HCT116 (cell line): ENCODE data around the gene PDLIM7. TPM values are rescaled to one million over a fixed set of nuclear protein-coding genes. Genes with fewer than 3 reads are reported as not detected.

ENCODE experiments used
- ATAC-seq: fragments of 200-7000 bp; cut with Tn5 transposase; 2 replicates; pipeline ENCODE4 v1.9.1; 2020; ENCODE audit warnings: mild to moderate bottlenecking, moderate library complexity
- BruUV-seq: library from RNA; stranded (reverse); fragments of 400-500 nt; replicated peaks from 2 replicates; lab custom pipeline; 2021; lab: Mats Ljungman, UMichigan
- CTCF ChIA-PET: fragments of 300-600 bp; sonication (Branson Sonifier 250); formaldehyde crosslinking; loops from one replicate; lab custom pipeline; 2021; ENCODE audit warnings: antibody characterized with exemption; lab: Charles Lee
- POLR2A ChIA-PET: fragments of 300-600, 350-600 bp; sonication (Branson Sonifier 250); formaldehyde crosslinking; loops from one replicate; lab custom pipeline; 2021; ENCODE audit warnings: antibody characterized with exemption; lab: Charles Lee
- RAD21 ChIA-PET, 2 experiments: fragments of 300-600 bp; sonication (Branson Sonifier 250); formaldehyde crosslinking; loops; one replicate each; lab custom pipeline; 2023; ENCODE audit warnings: low total read pairs in 2 of 2; ENCODE audit not compliant: uncharacterized antibody in 2 of 2, unreplicated experiment in 2 of 2, low non-redundant PET in 1 of 2; lab: Charles Lee
- DNase-seq: peaks from one replicate; pipeline ENCODE4 v3.0.0-alpha.2; 2010; ENCODE audit warnings: low read depth, low spot score
- H2AFZ ChIP-seq: fragments of 200-600 bp; shearing (Covaris generic), sonication (generic); 2 replicates; pipeline ENCODE4 v1.6.1; 2017; ENCODE audit warnings: low read depth, mixed run types, mixed read lengths, antibody characterized with exemption, low read length; ENCODE audit not compliant: poor library complexity, severe bottlenecking
- H3K27ac ChIP-seq: 2 replicates; pipeline ENCODE4 v1.5.1; 2012; ENCODE audit warnings: low read depth, low read length
- H3K27me3 ChIP-seq: fragments of 200-600 bp; sonication (generic); 2 replicates; pipeline ENCODE4 v1.6.1; 2016; ENCODE audit warnings: mixed run types, low read length, mixed read lengths; ENCODE audit not compliant: insufficient read depth
- H3K36me3 ChIP-seq, 2 experiments: fragments of 200-500 bp in 1 of 2; fragments of 200-600 bp in 1 of 2; sonication (Bioruptor generic) in 1 of 2; sonication (generic) in 1 of 2; 2 replicates each; pipeline versions ENCODE4 v1.5.1 to v1.6.1; 2014 to 2016; ENCODE audit warnings: low read length in 2 of 2, inconsistent platforms in 1 of 2, mixed read lengths in 1 of 2, mixed run types in 1 of 2; ENCODE audit not compliant: insufficient read depth in 2 of 2, control insufficient read depth in 1 of 2
- H3K4me1 ChIP-seq, 2 experiments: fragments of 200-600 bp in 1 of 2; sonication (generic) in 1 of 2; 2 replicates each; pipeline versions ENCODE4 v1.5.1 to v1.6.1; 2012 to 2017; ENCODE audit warnings: low read length in 2 of 2, inconsistent platforms in 1 of 2, mild to moderate bottlenecking in 1 of 2, mixed read lengths in 1 of 2, mixed run types in 1 of 2, moderate library complexity in 1 of 2; ENCODE audit not compliant: insufficient read depth in 2 of 2, control insufficient read depth in 1 of 2
- H3K4me2 ChIP-seq: fragments of 200-600 bp; sonication (generic); 2 replicates; pipeline ENCODE4 v1.6.1; 2017; ENCODE audit warnings: mixed run types, low read length, mixed read lengths
- H3K4me3 ChIP-seq, 2 experiments: fragments of 200-600 bp in 1 of 2; sonication (generic) in 1 of 2; replicated peaks in 1 of 2; 2 replicates each; pipeline ENCODE4 v1.5.1; 2011 to 2016; ENCODE audit warnings: low read length in 2 of 2, control low read depth in 1 of 2, low read depth in 1 of 2, mild to moderate bottlenecking in 1 of 2, mixed read lengths in 1 of 2, mixed run types in 1 of 2
- H3K79me2 ChIP-seq: fragments of 200-600 bp; sonication (generic); 2 replicates; pipeline ENCODE4 v1.6.1; 2017; ENCODE audit warnings: mild to moderate bottlenecking, mixed run types, low read length, moderate library complexity, mixed read lengths; ENCODE audit not compliant: insufficient read depth
- H3K9ac ChIP-seq: fragments of 200-600 bp; sonication (generic); 2 replicates; pipeline ENCODE4 v1.6.1; 2016; ENCODE audit warnings: low read length, mixed read lengths
- H3K9me2 ChIP-seq: fragments of 200-600 bp; sonication (generic), shearing (Covaris generic); 2 replicates; pipeline ENCODE4 v1.6.1; 2017; ENCODE audit warnings: mixed run types, mild to moderate bottlenecking, moderate library complexity; ENCODE audit not compliant: insufficient read depth
- H3K9me3 ChIP-seq, 2 experiments: fragments of 200-500 bp in 1 of 2; fragments of 200-600 bp in 1 of 2; sonication (Bioruptor generic) in 1 of 2; sonication (generic) in 1 of 2; 2 replicates each; pipeline ENCODE4 v1.6.1; 2014 to 2017; ENCODE audit warnings: low read length in 2 of 2, mixed read lengths in 2 of 2, inconsistent platforms in 1 of 2, low read depth in 1 of 2, mild to moderate bottlenecking in 1 of 2, mixed run types in 1 of 2, moderate library complexity in 1 of 2; ENCODE audit not compliant: control insufficient read depth in 1 of 2, insufficient read depth in 1 of 2
- H4K20me1 ChIP-seq: fragments of 200-600 bp; sonication (generic), shearing (Covaris generic); 2 replicates; pipeline ENCODE4 v1.6.1; 2017; ENCODE audit warnings: mixed run types, mild to moderate bottlenecking, moderate library complexity; ENCODE audit not compliant: insufficient read depth
- ATF3 ChIP-seq: IDR thresholded peaks from 2 replicates; pipeline ENCODE4 v1.6.1; 2012
- CEBPB ChIP-seq: IDR thresholded peaks from 2 replicates; pipeline ENCODE4 v1.6.1; 2012; ENCODE audit warnings: low read depth
- CTCF ChIP-seq, 3 experiments: fragments of 200-600 bp in 1 of 3; sonication (generic) in 1 of 3; IDR thresholded peaks in 2 of 3; conservative IDR thresholded peaks in 1 of 3; 2 replicates each; pipeline ENCODE4 v1.5.1; 2012 to 2017; ENCODE audit warnings: low read depth in 2 of 3, low read length in 2 of 3, antibody characterized with exemption in 1 of 3, borderline replicate concordance in 1 of 3, control low read depth in 1 of 3, mild to moderate bottlenecking in 1 of 3, mixed read lengths in 1 of 3, mixed run types in 1 of 3, moderate library complexity in 1 of 3; ENCODE audit not compliant: insufficient read depth in 1 of 3
- POLR2AphosphoS5 ChIP-seq: IDR thresholded peaks from 2 replicates; pipeline ENCODE4 v1.6.1; 2011; ENCODE audit warnings: mild to moderate bottlenecking, low read depth, low read length, moderate library complexity
- SIN3A ChIP-seq: IDR thresholded peaks from 2 replicates; pipeline ENCODE4 v1.6.1; 2012; ENCODE audit warnings: low read depth
- SP1 ChIP-seq: IDR thresholded peaks from 2 replicates; pipeline ENCODE4 v1.6.1; 2012; ENCODE audit warnings: low read depth
- TCF7L2 ChIP-seq: IDR thresholded peaks from 2 replicates; pipeline ENCODE4 v1.7.0; 2011; ENCODE audit warnings: borderline replicate concordance, inconsistent platforms; ENCODE audit not compliant: insufficient read depth, insufficient read length; ENCODE audit errors: extremely low read depth
- intact Hi-C: fragments of 100-400 bp; cut with micrococcal nuclease; formaldehyde crosslinking; loops from 2 replicates; pipeline ENCODE4 v1.10.0; 2022
- total RNA-seq: library from RNA; stranded (reverse); gene quantifications from one replicate; pipeline ENCODE4 v1.2.1, GENCODE V29; 2021; ENCODE audit not compliant: unreplicated experiment

The PDLIM7 gene
- total RNA-seq, 1 experiment from 2014 or later: 153 TPM

- POLR2A ChIA-PET: interaction anchor here (1.9 to 6.3 kb wide), 2 partner anchors 10 to 18 kb away, joined by 5 to 54 read pairs; partner anchors contain the start of gene PDLIM7
- CTCF ChIA-PET: interaction anchor here (0.6 to 2.9 kb wide), 6 partner anchors 18 to 87 kb away, joined by 3 to 11 read pairs (median 4); partner anchors contain the start of gene PDLIM7
These were observed 20.7 kb downstream of the PDLIM7 start for GRCh38 chr5:177476531-177477233.

More at GRCh38 chr5:177476531-177477233, 20.7 kb downstream of the PDLIM7 start:
- no peak for TF ChIP-seq ATF3
- TF ChIP-seq TCF7L2: no peak
- no peak for TF ChIP-seq POLR2AphosphoS5
- TF ChIP-seq SP1: no peak
- TF ChIP-seq SIN3A: no peak
- TF ChIP-seq CTCF (IDR thresholded peaks at IDR 0.05 in 2 of 3, conservative IDR thresholded peaks at IDR 0.05 in 1 of 3; ENCODE audit: borderline replicate concordance in 1 of 3, insufficient read depth in 1 of 3, low read depth in 2 of 3, low read length in 2 of 3): no peak
- no peak for TF ChIP-seq CEBPB
- H3K4me1 ChIP-seq: peaks cover 8 to 32% of the 10 kb centered on the region in 2 experiments; a peak in 3 of 4 replicates
- no peaks in the 10 kb centered on the region for H3K36me3 ChIP-seq
- H3K27me3 ChIP-seq: no peaks in the 10 kb centered on the region
- H2AFZ ChIP-seq: no peak overlapping the region
- no peak for DNase-seq
- no peaks in the 10 kb centered on the region for H3K9me3 ChIP-seq
- BruUV-seq: no TSS peak
- ATAC-seq: no peak
- H3K4me3 ChIP-seq: no peak overlapping the region
- intact Hi-C loops: no loop called here
- no peak overlapping the region for H3K27ac ChIP-seq
- RAD21 ChIA-PET: interaction anchor here in 1 of 2 experiments (0.6 kb wide), 1 partner anchor 18 kb away, joined by 3 read pairs; no protein-coding TSS in a partner anchor
- H3K9ac ChIP-seq: no peak overlapping the region
- H3K9me2 ChIP-seq: no peaks in the 10 kb centered on the region
- H4K20me1 ChIP-seq: no peaks in the 10 kb centered on the region
- peaks cover 11% of the 10 kb centered on the region for H3K79me2 ChIP-seq
- H3K4me2 ChIP-seq: no peak overlapping the region
